ENCODE results near the gene UBR2.

Gene UBR2

GRCh38 chr6:42532038-42532669, 31.7 kb upstream of the UBR2 start:
- no peaks in the 10 kb centered on the region for H3K36me3 ChIP-seq (ENCODE audit: insufficient read depth, low read length)
- no peak overlapping the region for H3K4me3 ChIP-seq (ENCODE audit: low read length)
- peaks cover 6% of the 10 kb centered on the region for H3K27me3 ChIP-seq (ENCODE audit: control insufficient read depth, insufficient read depth, low read length)
- H3K4me2 ChIP-seq (ENCODE audit: low read length) = no peak overlapping the region
- no peaks in the 10 kb centered on the region for H3K4me1 ChIP-seq (ENCODE audit: control insufficient read depth, insufficient read depth, low read length)
- H3K9ac ChIP-seq (ENCODE audit: low read depth, low read length) = no peak overlapping the region
- H3K9me3 ChIP-seq (replicated peaks; ENCODE audit: low read length) = no peaks in the 10 kb centered on the region

GRCh38 chr6:42533794-42534193, 30.0 kb upstream of the UBR2 start:
- peaks cover 10% of the 10 kb centered on the region for H3K27me3 ChIP-seq (ENCODE audit: control insufficient read depth, insufficient read depth, low read length)
- no peaks in the 10 kb centered on the region for H3K4me1 ChIP-seq (ENCODE audit: control insufficient read depth, insufficient read depth, low read length)
- no peaks in the 10 kb centered on the region for H3K9me3 ChIP-seq (replicated peaks; ENCODE audit: low read length)
- H3K4me2 ChIP-seq (ENCODE audit: low read length) = no peak overlapping the region
- no peak overlapping the region for H3K4me3 ChIP-seq (ENCODE audit: low read length)
- no peaks in the 10 kb centered on the region for H3K36me3 ChIP-seq (ENCODE audit: insufficient read depth, low read length)
- no peak overlapping the region for H3K9ac ChIP-seq (ENCODE audit: low read depth, low read length)

- Histone ChIP-seq H3K9ac (ENCODE audit: low read depth, low read length) (no peak overlapping the region), H3K4me3 (ENCODE audit: low read length) (no peak overlapping the region)
Observed at GRCh38 chr6:42537536-42537935, 26.3 kb upstream of the UBR2 start.

GRCh38 chr6:42539135-42539534, 24.7 kb upstream of the UBR2 start:
- H3K9ac ChIP-seq (ENCODE audit: low read depth, low read length) = no peak overlapping the region
- peaks cover 13% of the 10 kb centered on the region for H3K27me3 ChIP-seq (ENCODE audit: control insufficient read depth, insufficient read depth, low read length)
- H3K9me3 ChIP-seq (replicated peaks; ENCODE audit: low read length) = no peaks in the 10 kb centered on the region
- no peak overlapping the region for H3K4me3 ChIP-seq (ENCODE audit: low read length)
- H3K36me3 ChIP-seq (ENCODE audit: insufficient read depth, low read length) = no peaks in the 10 kb centered on the region
- H3K4me2 ChIP-seq (ENCODE audit: low read length) = no peak overlapping the region
- no peaks in the 10 kb centered on the region for H3K4me1 ChIP-seq (ENCODE audit: control insufficient read depth, insufficient read depth, low read length)

More at GRCh38 chr6:42537536-42537935, 26.3 kb upstream of the UBR2 start:
- H3K27me3 ChIP-seq (ENCODE audit: control insufficient read depth, insufficient read depth, low read length) = peaks cover 13% of the 10 kb centered on the region
- no peaks in the 10 kb centered on the region for H3K4me1 ChIP-seq (ENCODE audit: control insufficient read depth, insufficient read depth, low read length)
- H3K4me2 ChIP-seq (ENCODE audit: low read length) = no peak overlapping the region
- no peaks in the 10 kb centered on the region for H3K36me3 ChIP-seq (ENCODE audit: insufficient read depth, low read length)
- no peaks in the 10 kb centered on the region for H3K9me3 ChIP-seq (replicated peaks; ENCODE audit: low read length)

GRCh38 chr6:42545226-42545773, 18.5 kb upstream of the UBR2 start:
- Histone ChIP-seq H3K9me3 (replicated peaks; ENCODE audit: low read length) (no peaks in the 10 kb centered on the region), H3K4me3 (ENCODE audit: low read length) (no peak overlapping the region), H3K27me3 (ENCODE audit: control insufficient read depth, insufficient read depth, low read length) (peaks cover 3% of the 10 kb centered on the region), H3K9ac (ENCODE audit: low read depth, low read length) (no peak overlapping the region), H3K4me1 (ENCODE audit: control insufficient read depth, insufficient read depth, low read length) (peaks cover 3% of the 10 kb centered on the region), H3K36me3 (ENCODE audit: insufficient read depth, low read length) (no peaks in the 10 kb centered on the region), H3K4me2 (ENCODE audit: low read length) (no peak overlapping the region)

GRCh38 chr6:42547407-42548329, 16.2 kb upstream of the UBR2 start:
- Histone ChIP-seq H3K4me3 (ENCODE audit: low read length) (peak overlapping the region; percentile 75), H3K4me1 (ENCODE audit: control insufficient read depth, insufficient read depth, low read length) (peaks cover 3% of the 10 kb centered on the region), H3K9me3 (replicated peaks; ENCODE audit: low read length) (no peaks in the 10 kb centered on the region), H3K36me3 (ENCODE audit: insufficient read depth, low read length) (no peaks in the 10 kb centered on the region), H3K27me3 (ENCODE audit: control insufficient read depth, insufficient read depth, low read length) (no peaks in the 10 kb centered on the region), H3K9ac (ENCODE audit: low read depth, low read length) (peak overlapping the region; percentile 69), H3K4me2 (ENCODE audit: low read length) (peak overlapping the region; percentile 84)

GRCh38 chr6:42550277-42550676, 13.6 kb upstream of the UBR2 start:
- Histone ChIP-seq H3K36me3 (ENCODE audit: insufficient read depth, low read length) (no peaks in the 10 kb centered on the region), H3K9me3 (replicated peaks; ENCODE audit: low read length) (no peaks in the 10 kb centered on the region), H3K9ac (ENCODE audit: low read depth, low read length) (no peak overlapping the region), H3K4me2 (ENCODE audit: low read length) (no peak overlapping the region), H3K4me1 (ENCODE audit: control insufficient read depth, insufficient read depth, low read length) (peaks cover 3% of the 10 kb centered on the region), H3K27me3 (ENCODE audit: control insufficient read depth, insufficient read depth, low read length) (no peaks in the 10 kb centered on the region), H3K4me3 (ENCODE audit: low read length) (no peak overlapping the region)

GRCh38 chr6:42551217-42551616, 12.6 kb upstream of the UBR2 start:
- Histone ChIP-seq H3K4me2 (ENCODE audit: low read length) (no peak overlapping the region), H3K36me3 (ENCODE audit: insufficient read depth, low read length) (no peaks in the 10 kb centered on the region), H3K9ac (ENCODE audit: low read depth, low read length) (no peak overlapping the region), H3K4me3 (ENCODE audit: low read length) (no peak overlapping the region), H3K27me3 (ENCODE audit: control insufficient read depth, insufficient read depth, low read length) (no peaks in the 10 kb centered on the region), H3K4me1 (ENCODE audit: control insufficient read depth, insufficient read depth, low read length) (peaks cover 3% of the 10 kb centered on the region), H3K9me3 (replicated peaks; ENCODE audit: low read length) (no peaks in the 10 kb centered on the region)

GRCh38 chr6:42552380-42552779, 11.4 kb upstream of the UBR2 start:
- Histone ChIP-seq H3K4me1 (ENCODE audit: control insufficient read depth, insufficient read depth, low read length) (peaks cover 3% of the 10 kb centered on the region), H3K9ac (ENCODE audit: low read depth, low read length) (no peak overlapping the region), H3K4me3 (ENCODE audit: low read length) (no peak overlapping the region), H3K4me2 (ENCODE audit: low read length) (no peak overlapping the region), H3K9me3 (replicated peaks; ENCODE audit: low read length) (no peaks in the 10 kb centered on the region), H3K27me3 (ENCODE audit: control insufficient read depth, insufficient read depth, low read length) (no peaks in the 10 kb centered on the region), H3K36me3 (ENCODE audit: insufficient read depth, low read length) (no peaks in the 10 kb centered on the region)

GRCh38 chr6:42555477-42556457, 8.1 kb upstream of the UBR2 start:
- H3K27me3 ChIP-seq (ENCODE audit: control insufficient read depth, insufficient read depth, low read length) = peaks cover 5% of the 10 kb centered on the region
- no peak overlapping the region for H3K4me3 ChIP-seq (ENCODE audit: low read length)
- H3K9ac ChIP-seq (ENCODE audit: low read depth, low read length) = no peak overlapping the region
- no peak overlapping the region for H3K4me2 ChIP-seq (ENCODE audit: low read length)
- H3K36me3 ChIP-seq (ENCODE audit: insufficient read depth, low read length) = no peaks in the 10 kb centered on the region
- no peaks in the 10 kb centered on the region for H3K4me1 ChIP-seq (ENCODE audit: control insufficient read depth, insufficient read depth, low read length)
- no peaks in the 10 kb centered on the region for H3K9me3 ChIP-seq (replicated peaks; ENCODE audit: low read length)

GRCh38 chr6:42556462-42556861, 7.4 kb upstream of the UBR2 start:
- H3K36me3 ChIP-seq (ENCODE audit: insufficient read depth, low read length) = no peaks in the 10 kb centered on the region
- no peaks in the 10 kb centered on the region for H3K9me3 ChIP-seq (replicated peaks; ENCODE audit: low read length)
- no peak overlapping the region for H3K4me2 ChIP-seq (ENCODE audit: low read length)
- peaks cover 5% of the 10 kb centered on the region for H3K27me3 ChIP-seq (ENCODE audit: control insufficient read depth, insufficient read depth, low read length)
- no peaks in the 10 kb centered on the region for H3K4me1 ChIP-seq (ENCODE audit: control insufficient read depth, insufficient read depth, low read length)
- H3K4me3 ChIP-seq (ENCODE audit: low read length) = no peak overlapping the region
- H3K9ac ChIP-seq (ENCODE audit: low read depth, low read length) = no peak overlapping the region
